GM12865 (cell line): Measurements from ENCODE around the gene EPHB1.

Experiments
- DNase-seq: peaks from one replicate; pipeline ENCODE4 v3.0.0; 2010; ENCODE audit warnings: low read depth
- H3K4me3 ChIP-seq: 2 replicates; pipeline ENCODE4 v1.5.1; 2011; ENCODE audit warnings: mild to moderate bottlenecking, low read depth, low read length, control low read depth
- CTCF ChIP-seq: IDR thresholded peaks from 2 replicates; pipeline ENCODE4 v1.5.1; 2011; ENCODE audit warnings: low read length, control low read depth, low read depth, inconsistent platforms; ENCODE audit not compliant: insufficient read depth; ENCODE audit errors: missing control alignments

Gene EPHB1

DNA sequence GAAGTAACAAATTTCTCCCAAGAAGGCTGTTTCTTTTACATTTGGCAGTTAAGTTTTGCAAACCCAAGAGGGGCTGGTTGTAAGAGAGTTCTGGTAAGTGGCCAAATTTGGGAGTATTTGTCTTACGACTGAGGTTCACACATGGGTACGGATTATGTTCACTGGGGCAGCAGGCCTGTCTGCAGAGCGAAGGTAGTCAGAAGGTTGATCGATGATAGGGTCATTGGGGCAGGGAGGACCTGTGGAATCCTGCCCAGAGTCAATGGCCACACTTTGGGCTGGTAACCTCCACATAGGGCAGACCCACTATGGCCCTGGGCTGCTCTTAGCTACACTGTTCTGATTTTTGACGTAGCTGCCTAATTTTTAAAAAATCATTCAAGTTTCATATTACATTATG, 368.6 kb downstream of the EPHB1 start:
- H3K4me3 ChIP-seq: no peak overlapping the region
- no peak for DNase-seq
- TF ChIP-seq CTCF: no peak

GRCh38 chr3:135165260-135165659, 370.2 kb downstream of the EPHB1 start:
- TF ChIP-seq CTCF: no peak
- H3K4me3 ChIP-seq: no peak overlapping the region
- no peak for DNase-seq

GRCh38 chr3:135166266-135166825, 371.3 kb downstream of the EPHB1 start:
- no peak for TF ChIP-seq CTCF
- no peak for DNase-seq
- H3K4me3 ChIP-seq: no peak overlapping the region

- no peak overlapping the region for H3K4me3 ChIP-seq
- no peak for TF ChIP-seq CTCF
- DNase-seq: no peak
Observed at GRCh38 chr3:135168822-135169221, 373.8 kb downstream of the EPHB1 start.

DNA sequence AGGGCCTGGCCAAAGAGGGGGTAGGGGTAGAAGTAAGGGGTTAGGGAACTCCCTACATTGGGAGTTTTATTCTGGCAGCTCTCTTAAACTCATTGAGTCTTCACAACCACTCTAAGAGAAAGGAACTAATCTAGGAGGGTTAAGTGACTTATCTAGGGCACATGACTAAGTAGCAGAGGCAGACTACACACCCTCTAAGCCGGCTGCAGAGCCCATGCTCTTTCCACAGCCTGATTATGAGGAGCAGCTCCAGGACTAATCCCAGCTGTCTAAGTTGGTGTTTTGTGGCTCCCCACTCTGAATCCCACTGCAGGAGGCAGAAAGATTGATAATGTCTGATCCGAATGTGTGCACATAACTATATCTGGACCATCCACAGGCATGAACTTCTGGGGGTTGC, 374.6 kb downstream of the EPHB1 start:
- no peak overlapping the region for H3K4me3 ChIP-seq
- TF ChIP-seq CTCF: no peak
- DNase-seq: no peak

GRCh38 chr3:135170732-135171131, 375.7 kb downstream of the EPHB1 start:
- TF ChIP-seq CTCF: no peak
- no peak for DNase-seq
- H3K4me3 ChIP-seq: no peak overlapping the region

DNA sequence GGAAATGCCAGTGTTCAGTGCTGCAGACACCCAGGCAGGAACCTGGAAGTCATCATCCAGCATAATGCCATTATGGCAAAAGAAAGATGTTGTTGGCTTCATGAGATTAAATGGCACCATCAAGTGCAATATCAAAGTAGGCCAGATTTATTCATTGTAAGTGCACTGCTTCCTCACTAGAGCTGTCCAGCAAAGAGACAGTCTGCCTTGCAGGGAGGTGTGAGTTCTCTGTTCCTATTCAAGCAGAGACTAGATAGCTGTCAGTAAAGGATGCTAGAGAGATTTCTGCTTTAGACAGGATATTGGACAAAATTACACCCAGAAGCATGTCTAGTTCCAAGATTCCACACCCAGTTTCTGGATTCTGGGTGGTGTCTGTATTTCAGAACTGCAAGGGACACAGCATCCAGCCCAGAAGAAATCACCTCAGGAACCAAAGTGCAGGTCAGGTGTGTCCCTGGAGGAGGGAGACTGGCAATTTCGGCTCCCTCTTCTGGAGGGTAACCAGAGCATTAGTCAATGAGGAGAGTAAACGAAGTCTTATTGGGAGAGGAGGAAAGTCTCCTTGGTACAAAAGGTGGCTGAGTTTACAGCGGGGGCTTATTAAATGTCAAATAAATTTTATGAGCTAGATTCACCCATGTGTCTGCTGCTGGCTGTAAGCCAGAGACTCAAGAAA, 377.3 kb downstream of the EPHB1 start:
- DNase-seq: no peak
- TF ChIP-seq CTCF: no peak
- H3K4me3 ChIP-seq: no peak overlapping the region
